Retinal pigment epithelial cell (primary cell): ENCODE measurements around the gene LRRC23.
A peak's percentile ranks its signal among the peaks of the same experiment; 100 is the strongest.

Source experiments
- DNase-seq: peaks from one replicate; pipeline ENCODE4 v3.0.0-alpha.2; 2010; ENCODE audit warnings: low read depth
- H3K4me3 ChIP-seq: 2 replicates; pipeline ENCODE4 v1.5.1; 2011; ENCODE audit warnings: mild to moderate bottlenecking, low read length, control low read depth, moderate library complexity
- TF ChIP-seq, protein P1 (sequence below): conservative IDR thresholded peaks from 2 replicates; pipeline ENCODE4 v1.5.1; 2011; ENCODE audit warnings: low read depth, low read length, control low read depth, inconsistent platforms

LRRC23 gene

DNA sequence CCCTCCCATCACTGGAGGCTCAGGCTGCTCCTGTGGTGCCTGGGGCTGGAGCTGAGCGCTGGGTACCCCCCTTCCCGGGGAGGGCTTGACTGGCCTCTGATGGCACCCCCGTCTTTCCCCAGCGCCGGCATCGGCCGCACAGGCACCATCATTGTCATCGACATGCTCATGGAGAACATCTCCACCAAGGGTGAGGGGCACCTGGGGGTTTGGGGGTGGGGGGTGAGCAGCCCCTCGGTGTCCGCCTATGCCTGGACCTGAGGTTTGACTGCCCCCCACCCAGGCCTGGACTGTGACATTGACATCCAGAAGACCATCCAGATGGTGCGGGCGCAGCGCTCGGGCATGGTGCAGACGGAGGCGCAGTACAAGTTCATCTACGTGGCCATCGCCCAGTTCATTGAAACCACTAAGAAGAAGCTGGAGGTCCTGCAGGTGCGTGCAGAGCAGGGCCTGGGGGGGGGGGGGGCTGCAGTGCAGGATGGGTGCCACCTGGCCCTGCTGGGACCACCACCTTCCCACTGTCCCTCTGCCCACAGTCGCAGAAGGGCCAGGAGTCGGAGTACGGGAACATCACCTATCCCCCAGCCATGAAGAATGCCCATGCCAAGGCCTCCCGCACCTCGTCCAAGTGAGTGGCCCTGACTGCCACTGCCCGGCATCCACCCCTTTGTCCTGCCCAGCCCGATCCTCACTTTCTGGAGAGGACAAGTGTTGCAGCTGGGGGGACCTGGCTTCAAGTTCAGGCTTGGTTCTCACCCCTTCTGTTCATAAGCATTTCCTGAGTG lies 55.4 kb downstream of the LRRC23 start:
- TF ChIP-seq, protein P1, sequence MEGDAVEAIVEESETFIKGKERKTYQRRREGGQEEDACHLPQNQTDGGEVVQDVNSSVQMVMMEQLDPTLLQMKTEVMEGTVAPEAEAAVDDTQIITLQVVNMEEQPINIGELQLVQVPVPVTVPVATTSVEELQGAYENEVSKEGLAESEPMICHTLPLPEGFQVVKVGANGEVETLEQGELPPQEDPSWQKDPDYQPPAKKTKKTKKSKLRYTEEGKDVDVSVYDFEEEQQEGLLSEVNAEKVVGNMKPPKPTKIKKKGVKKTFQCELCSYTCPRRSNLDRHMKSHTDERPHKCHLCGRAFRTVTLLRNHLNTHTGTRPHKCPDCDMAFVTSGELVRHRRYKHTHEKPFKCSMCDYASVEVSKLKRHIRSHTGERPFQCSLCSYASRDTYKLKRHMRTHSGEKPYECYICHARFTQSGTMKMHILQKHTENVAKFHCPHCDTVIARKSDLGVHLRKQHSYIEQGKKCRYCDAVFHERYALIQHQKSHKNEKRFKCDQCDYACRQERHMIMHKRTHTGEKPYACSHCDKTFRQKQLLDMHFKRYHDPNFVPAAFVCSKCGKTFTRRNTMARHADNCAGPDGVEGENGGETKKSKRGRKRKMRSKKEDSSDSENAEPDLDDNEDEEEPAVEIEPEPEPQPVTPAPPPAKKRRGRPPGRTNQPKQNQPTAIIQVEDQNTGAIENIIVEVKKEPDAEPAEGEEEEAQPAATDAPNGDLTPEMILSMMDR, result no peak
- H3K4me3 ChIP-seq, result no peak overlapping the region
- DNase-seq, result no peak

DNA sequence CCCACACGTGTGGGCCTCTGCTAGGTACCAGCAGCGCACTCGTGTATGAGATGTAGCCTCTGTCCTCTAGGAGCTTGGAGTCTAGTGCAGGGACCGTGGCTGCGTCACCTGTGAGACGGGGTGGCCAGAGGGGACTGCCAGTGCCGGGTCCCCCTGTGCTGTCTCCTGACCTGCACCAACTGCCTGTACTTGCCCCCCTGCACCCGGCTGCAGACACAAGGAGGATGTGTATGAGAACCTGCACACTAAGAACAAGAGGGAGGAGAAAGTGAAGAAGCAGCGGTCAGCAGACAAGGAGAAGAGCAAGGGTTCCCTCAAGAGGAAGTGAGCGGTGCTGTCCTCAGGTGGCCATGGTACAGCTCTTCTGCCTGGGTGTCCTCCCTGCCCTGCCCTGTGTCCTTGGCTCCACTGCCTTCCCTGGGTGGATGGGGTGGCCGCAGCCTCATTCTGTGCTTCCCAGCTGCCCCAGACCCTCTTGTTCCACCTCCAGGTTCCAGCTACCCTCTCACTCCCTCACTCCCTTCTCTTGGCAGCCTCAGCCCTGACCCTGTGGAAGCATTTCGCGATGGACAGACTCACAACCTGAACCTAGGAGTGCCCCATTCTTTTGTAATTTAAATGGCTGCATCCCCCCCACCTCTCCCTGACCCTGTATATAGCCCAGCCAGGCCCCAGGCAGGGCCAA lies 56.1 kb downstream of the LRRC23 start:
- no peak overlapping the region for H3K4me3 ChIP-seq
- TF ChIP-seq, protein P1, result no peak
- DNase-seq, result no peak

DNA sequence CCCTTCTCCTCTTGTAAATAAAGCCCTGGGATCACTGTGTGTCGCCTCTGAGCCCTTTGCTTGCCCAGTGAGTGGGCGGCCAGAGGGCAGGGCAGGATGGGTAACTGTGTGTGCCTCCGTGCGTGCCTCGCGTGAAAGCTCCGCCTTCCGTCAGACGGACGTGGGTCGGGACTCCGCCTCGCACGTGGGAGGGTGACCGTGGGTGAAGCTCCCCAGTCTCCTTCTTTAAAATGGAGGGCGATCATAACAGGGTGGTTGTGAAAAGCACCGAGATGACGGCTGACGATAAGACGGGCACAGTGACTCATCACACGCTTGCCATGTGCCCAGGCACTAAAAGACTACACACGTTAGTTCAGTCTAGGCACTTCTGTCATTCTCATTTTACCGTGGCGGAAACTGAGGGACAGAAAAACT lies 56.7 kb downstream of the LRRC23 start:
- H3K4me3 ChIP-seq, result no peak overlapping the region
- TF ChIP-seq, protein P1, result no peak
- no peak for DNase-seq

DNA sequence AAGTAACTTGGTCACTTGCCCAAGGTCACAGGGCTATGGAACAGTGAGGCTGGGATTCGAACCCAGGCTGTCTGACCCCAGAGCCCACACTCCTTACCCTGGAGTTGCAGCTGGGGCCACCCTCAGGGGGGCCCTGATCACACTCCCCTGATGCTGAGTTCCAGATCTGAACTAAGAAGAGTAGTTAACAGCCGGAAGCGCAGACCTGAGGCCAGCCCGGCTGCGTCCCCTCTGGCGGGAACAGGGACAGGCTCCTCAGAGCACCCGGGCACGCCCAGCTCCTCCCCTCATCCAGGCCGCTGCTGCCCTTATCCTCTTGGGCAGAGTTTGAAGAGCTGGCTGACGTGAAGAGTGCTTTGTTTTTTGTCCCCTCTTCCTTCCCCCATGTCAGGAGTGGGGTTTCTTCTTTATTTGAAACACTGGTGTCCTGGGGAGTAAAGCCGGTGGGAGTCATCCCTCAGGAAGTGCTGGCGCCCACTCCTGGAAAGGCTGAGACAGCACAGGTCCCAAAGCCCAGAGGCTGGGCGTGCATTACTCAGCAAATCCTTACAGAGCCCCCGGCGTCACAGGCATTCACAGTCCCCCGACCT lies 57.2 kb downstream of the LRRC23 start:
- DNase-seq, result no peak
- TF ChIP-seq, protein P1, result peak; percentile 71
- peak overlapping the region; percentile 14 for H3K4me3 ChIP-seq

DNA sequence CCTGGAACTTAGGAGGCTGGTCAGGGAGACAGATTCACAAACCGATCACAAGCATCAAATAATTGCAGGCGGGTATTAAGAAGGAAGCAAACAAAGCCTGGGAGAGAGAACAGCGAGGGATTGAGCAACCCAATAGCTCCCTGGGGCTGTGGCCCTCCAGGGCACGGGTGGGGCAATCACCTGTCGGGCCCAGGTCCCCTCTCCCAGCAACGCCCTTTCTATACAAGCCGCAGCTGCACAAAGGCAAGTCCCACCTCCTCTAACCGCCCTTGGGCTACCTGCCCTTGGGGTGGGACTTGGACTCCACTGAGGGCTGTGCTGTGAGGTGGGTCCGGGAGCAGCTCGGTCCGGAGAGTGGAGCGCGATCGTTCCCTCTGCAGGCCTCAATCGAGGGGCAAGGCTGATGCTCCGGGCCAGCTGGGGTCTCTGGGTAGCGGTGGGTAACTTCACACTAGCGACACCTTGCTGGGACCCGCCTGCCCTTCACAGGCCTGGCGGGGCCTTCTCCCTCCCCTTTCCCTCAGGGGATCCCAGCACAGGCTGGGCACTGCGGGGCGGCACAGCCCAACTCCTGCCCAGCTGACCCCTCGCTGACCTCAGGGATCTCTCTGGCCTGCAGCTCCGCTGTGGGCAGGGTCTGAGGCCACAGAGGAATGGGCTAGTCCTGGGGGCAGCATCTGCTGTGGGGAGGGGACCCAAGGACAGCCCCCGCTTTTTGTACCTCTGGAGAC lies 57.8 kb downstream of the LRRC23 start:
- TF ChIP-seq, protein P1, result no peak

DNA sequence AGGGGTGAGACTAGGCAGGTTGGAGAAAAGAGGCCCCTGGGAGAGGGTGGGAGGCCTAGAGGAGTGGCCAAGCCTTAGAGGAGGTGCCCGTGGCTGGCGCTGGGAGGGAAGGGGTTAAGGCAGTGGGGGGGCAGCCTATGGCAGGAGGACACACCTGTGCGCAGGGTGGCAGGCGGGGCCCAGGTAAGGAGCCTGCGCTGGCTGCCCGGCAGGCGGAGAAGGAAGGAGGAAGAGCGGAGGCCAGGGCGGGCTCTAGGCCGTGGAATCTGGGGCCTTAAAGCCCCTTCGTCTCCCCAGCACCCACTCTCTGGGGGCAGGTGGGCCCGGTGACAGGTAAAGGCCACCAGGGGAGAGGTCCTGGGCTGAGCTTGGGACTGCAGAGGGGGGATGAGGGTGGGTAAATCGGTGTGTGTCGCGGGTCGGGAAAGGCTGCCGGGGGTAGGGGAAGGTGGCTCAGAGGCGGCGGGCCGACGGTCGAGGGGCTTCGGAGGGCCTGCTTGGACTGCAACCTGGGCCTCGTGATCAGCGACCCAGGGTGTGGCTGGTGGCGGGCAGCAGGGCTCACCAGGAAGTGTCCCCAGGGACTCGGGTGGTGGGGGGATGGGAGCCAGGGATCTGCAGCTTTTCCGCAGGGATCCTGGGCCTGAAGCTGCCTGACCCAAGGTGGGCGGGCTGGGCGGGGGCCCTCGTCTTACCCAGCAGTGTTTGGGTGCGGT lies 58.6 kb downstream of the LRRC23 start:
- DNase-seq, result no peak
- no peak overlapping the region for H3K4me3 ChIP-seq
- TF ChIP-seq, protein P1, result no peak

More for the DNA sequence above, 57.8 kb downstream of the LRRC23 start:
- no peak for DNase-seq
- H3K4me3 ChIP-seq, result no peak overlapping the region
